ENCODE results near the gene ARHGAP45. TPM values are rescaled to one million over a fixed set of nuclear protein-coding genes. Genes with fewer than 3 reads are reported as not detected.
A peak's percentile ranks its signal among the peaks of the same experiment; 100 is the strongest.

Gene ARHGAP45
- total and polyA plus RNA-seq, 9 of the 15 experiments (the other 6 are each of a cell fraction or from before 2014, with no cell fraction given) = 0.08 to 22.1 (median 4.2) TPM

DNA sequence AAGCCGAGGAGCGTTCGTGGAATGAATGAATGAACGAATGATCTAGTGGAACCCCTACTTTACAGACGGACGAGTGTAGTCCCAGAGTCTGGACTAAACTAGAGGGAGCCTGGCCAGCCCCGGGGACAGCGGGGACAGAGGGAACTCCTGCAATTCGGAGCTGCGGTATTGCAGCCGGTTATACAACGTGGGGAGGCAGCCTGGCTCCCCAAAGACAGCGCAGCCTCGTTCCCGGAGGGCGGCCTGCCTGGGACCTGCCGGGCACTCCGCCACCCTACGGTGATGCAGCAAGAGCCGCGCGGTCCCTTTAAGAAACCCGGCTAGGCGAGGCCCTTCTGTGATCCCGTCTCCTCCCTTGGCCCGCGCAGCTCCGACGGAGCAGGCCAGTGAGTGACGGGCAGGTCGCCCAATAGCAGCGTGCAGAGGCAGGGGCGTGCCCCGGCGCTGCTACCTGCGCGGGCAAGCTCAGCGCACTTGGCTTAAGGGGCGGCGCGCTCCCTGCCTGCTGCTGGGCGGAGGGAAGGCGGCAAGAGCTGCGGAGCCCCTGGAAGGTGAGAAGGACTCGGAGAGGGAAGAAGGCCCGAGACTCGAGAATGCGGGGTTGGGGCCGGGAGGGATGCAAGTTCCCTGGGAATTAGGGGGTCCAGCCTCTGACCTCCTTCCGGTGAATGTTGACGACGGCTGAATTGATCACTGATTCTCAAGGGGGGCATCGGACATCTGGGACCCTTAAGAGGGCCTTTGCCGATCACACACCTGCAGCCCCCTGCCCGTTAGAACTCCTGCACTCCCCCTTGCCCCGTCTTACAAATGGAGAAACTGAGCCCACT is 27.1 kb upstream of the ARHGAP45 start, which contains the start of gene ABCA7 (continued):
- TF ChIP-seq, protein P1, sequence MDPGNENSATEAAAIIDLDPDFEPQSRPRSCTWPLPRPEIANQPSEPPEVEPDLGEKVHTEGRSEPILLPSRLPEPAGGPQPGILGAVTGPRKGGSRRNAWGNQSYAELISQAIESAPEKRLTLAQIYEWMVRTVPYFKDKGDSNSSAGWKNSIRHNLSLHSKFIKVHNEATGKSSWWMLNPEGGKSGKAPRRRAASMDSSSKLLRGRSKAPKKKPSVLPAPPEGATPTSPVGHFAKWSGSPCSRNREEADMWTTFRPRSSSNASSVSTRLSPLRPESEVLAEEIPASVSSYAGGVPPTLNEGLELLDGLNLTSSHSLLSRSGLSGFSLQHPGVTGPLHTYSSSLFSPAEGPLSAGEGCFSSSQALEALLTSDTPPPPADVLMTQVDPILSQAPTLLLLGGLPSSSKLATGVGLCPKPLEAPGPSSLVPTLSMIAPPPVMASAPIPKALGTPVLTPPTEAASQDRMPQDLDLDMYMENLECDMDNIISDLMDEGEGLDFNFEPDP (CRISPR knock-in tag; IDR thresholded peaks at IDR 0.05) = no peak
- peak; percentile 70; the same call in 1 of the 2 replicates for TF ChIP-seq KLF1 (tag; IDR thresholded peaks at IDR 0.05)
- peak; percentile 70; the same call in 1 of the 2 replicates for TF ChIP-seq CREB1 (IDR thresholded peaks at IDR 0.05)
- TF ChIP-seq CREB1 (CRISPR knock-in tag; IDR thresholded peaks at IDR 0.05) = peak; percentile 81
- TF ChIP-seq, protein P2, sequence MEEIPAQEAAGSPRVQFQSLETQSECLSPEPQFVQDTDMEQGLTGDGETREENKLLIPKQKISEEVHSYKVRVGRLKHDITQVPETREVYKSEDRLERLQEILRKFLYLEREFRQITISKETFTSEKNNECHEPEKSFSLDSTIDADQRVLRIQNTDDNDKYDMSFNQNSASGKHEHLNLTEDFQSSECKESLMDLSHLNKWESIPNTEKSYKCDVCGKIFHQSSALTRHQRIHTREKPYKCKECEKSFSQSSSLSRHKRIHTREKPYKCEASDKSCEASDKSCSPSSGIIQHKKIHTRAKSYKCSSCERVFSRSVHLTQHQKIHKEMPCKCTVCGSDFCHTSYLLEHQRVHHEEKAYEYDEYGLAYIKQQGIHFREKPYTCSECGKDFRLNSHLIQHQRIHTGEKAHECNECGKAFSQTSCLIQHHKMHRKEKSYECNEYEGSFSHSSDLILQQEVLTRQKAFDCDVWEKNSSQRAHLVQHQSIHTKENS (CRISPR knock-in tag; IDR thresholded peaks at IDR 0.05) = no peak
